Karpas-422 (cell line): ENCODE measurements around the gene PNMA6E. TPM values are rescaled to one million over a fixed set of nuclear protein-coding genes. Genes with fewer than 3 reads are reported as not detected.

ENCODE experiments used
- DNase-seq: peaks from one replicate; pipeline ENCODE4 v3.0.0-alpha.2; 2015
- H2AFZ ChIP-seq: fragments of 200-600 bp; sonication (generic); 2 replicates; pipeline ENCODE4 v1.6.1; 2014; ENCODE audit warnings: antibody characterized with exemption, low read length, mixed read lengths
- H3K27ac ChIP-seq: fragments of 200-600 bp; sonication (generic); 2 replicates; pipeline ENCODE4 v1.5.1; 2014; ENCODE audit warnings: mild to moderate bottlenecking, low read length, moderate library complexity
- H3K27me3 ChIP-seq: fragments of 200-600 bp; sonication (generic); 2 replicates; pipeline ENCODE4 v1.6.1; 2014; ENCODE audit warnings: low read length, mixed read lengths
- H3K36me3 ChIP-seq: fragments of 200-600 bp; sonication (generic); 2 replicates; pipeline ENCODE4 v1.6.1; 2014; ENCODE audit warnings: low read length, mixed read lengths; ENCODE audit not compliant: insufficient read depth
- H3K4me1 ChIP-seq: fragments of 200-600 bp; sonication (generic); 2 replicates; pipeline ENCODE4 v1.6.1; 2014; ENCODE audit warnings: mild to moderate bottlenecking, low read length, mixed read lengths
- H3K4me2 ChIP-seq: fragments of 200-600 bp; sonication (generic); 2 replicates; pipeline ENCODE4 v1.6.1; 2014; ENCODE audit warnings: low read length, low read depth, mild to moderate bottlenecking; ENCODE audit not compliant: poor library complexity, severe bottlenecking
- H3K4me3 ChIP-seq: fragments of 200-600 bp; sonication (generic); 2 replicates; pipeline ENCODE4 v1.5.1; 2014; ENCODE audit warnings: mild to moderate bottlenecking, antibody characterized with exemption, low read length, mixed read lengths
- H3K79me2 ChIP-seq: fragments of 200-600 bp; sonication (generic); 2 replicates; pipeline ENCODE4 v1.6.1; 2014; ENCODE audit warnings: mild to moderate bottlenecking, low read length, mixed read lengths
- H3K9ac ChIP-seq: fragments of 200-600 bp; sonication (generic); 2 replicates; pipeline ENCODE4 v1.6.0; 2014; ENCODE audit warnings: low read length
- H3K9me2 ChIP-seq: fragments of 200-600 bp; sonication (generic), shearing (Covaris generic); replicated peaks from 2 replicates; pipeline ENCODE4 v1.6.0; 2014; ENCODE audit warnings: mild to moderate bottlenecking, low read length, moderate library complexity; ENCODE audit not compliant: insufficient read depth
- H3K9me3 ChIP-seq: fragments of 300-700, 200-600 bp; sonication (generic); 2 replicates; pipeline ENCODE4 v1.6.1; 2014; ENCODE audit warnings: low read length, mixed read lengths
- H4K20me1 ChIP-seq: fragments of 200-600 bp; sonication (generic); 2 replicates; pipeline ENCODE4 v1.6.1; 2014; ENCODE audit warnings: mild to moderate bottlenecking, antibody characterized with exemption, low read length, low read depth; ENCODE audit not compliant: insufficient read depth
- small RNA-seq: library from RNA; depleted of rRNA; stranded (forward); fragments of <200 nt; gene quantifications from one replicate; pipeline ENCODE3, GENCODE V24; 2014
- total RNA-seq: library from RNA; depleted of rRNA; stranded (reverse); fragments of >200 nt; shearing (Covaris generic); gene quantifications from 2 replicates; pipeline ENCODE4 v1.2.3, GENCODE V29; 2014; ENCODE audit warnings: low replicate concordance; rRNA removed

PNMA6E gene
- total RNA-seq, 1 experiment from 2014 or later, result not detected

DNA sequence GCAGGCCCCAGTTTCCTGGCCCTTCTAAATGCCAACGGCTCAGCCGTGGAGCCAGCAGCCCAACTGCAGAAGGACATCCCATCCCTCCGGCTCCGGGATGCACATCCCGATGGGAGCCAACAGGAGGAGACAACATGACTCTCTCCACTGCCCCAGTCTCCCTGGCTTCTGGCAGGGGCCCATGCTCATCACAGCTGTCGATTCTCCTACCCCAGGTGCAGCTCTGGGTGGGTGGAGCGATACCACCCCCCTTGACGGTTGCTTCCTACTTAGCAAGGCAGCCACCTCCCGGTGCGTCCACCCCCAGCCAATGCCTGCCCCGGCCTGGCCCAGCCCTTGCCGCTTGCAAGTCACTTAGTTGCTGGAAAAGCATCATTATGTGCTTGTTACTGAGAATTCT lies 47.7 kb downstream of the PNMA6E start:
- no peaks in the 10 kb centered on the region for H3K9me3 ChIP-seq
- H3K9ac ChIP-seq, result no peak overlapping the region
- no peak overlapping the region for H3K4me2 ChIP-seq
- H3K4me1 ChIP-seq, result no peaks in the 10 kb centered on the region
- H3K27me3 ChIP-seq, result no peaks in the 10 kb centered on the region
- DNase-seq, result no peak
- H4K20me1 ChIP-seq, result no peaks in the 10 kb centered on the region
- no peaks in the 10 kb centered on the region for H3K79me2 ChIP-seq
- H2AFZ ChIP-seq, result no peak overlapping the region
- H3K36me3 ChIP-seq, result no peaks in the 10 kb centered on the region
- no peaks in the 10 kb centered on the region for H3K9me2 ChIP-seq
- H3K27ac ChIP-seq, result no peak overlapping the region
- H3K4me3 ChIP-seq, result no peak overlapping the region

- Histone ChIP-seq H3K36me3 (no peaks in the 10 kb centered on the region), H3K4me3 (no peak overlapping the region), H3K4me1 (no peaks in the 10 kb centered on the region), H2AFZ (no peak overlapping the region), H3K79me2 (no peaks in the 10 kb centered on the region), H3K9ac (no peak overlapping the region), H3K9me3 (no peaks in the 10 kb centered on the region), H3K4me2 (no peak overlapping the region), H3K27me3 (no peaks in the 10 kb centered on the region), H3K27ac (no peak overlapping the region), H3K9me2 (no peaks in the 10 kb centered on the region), H4K20me1 (no peaks in the 10 kb centered on the region)
- no peak for DNase-seq
Observed at GRCh38 chrX:153352858-153353257, 48.3 kb downstream of the PNMA6E start.

GRCh38 chrX:153351981-153352380 lies 49.2 kb downstream of the PNMA6E start:
- Histone ChIP-seq H3K9me3 (no peaks in the 10 kb centered on the region), H3K79me2 (no peaks in the 10 kb centered on the region), H3K9ac (no peak overlapping the region), H3K9me2 (no peaks in the 10 kb centered on the region), H3K36me3 (no peaks in the 10 kb centered on the region), H4K20me1 (no peaks in the 10 kb centered on the region), H3K4me2 (no peak overlapping the region), H2AFZ (no peak overlapping the region), H3K4me1 (no peaks in the 10 kb centered on the region), H3K27ac (no peak overlapping the region), H3K27me3 (no peaks in the 10 kb centered on the region), H3K4me3 (no peak overlapping the region)
- no peak for DNase-seq

DNA sequence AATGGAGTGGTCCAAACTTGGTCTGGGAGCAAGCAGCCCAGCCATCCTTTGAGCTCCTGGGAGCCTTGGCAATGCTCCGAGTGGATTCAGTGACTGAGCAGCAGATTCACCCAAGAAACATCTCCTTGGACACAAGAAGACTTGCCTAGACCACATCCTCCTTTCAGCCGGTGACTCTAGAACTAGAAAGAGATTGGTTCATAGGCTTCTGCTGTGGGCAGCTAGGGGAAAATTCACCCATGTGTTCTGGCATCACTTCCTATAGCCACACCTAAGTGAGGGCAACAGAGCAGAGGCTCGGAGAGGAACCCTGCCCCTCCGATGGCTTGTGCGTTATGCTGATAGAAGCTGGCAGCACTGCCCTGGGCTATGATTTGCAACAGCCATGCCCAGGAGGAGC lies 51.2 kb downstream of the PNMA6E start:
- Histone ChIP-seq H3K9me2 (no peaks in the 10 kb centered on the region), H3K4me1 (no peaks in the 10 kb centered on the region), H3K4me2 (no peak overlapping the region), H3K9me3 (no peaks in the 10 kb centered on the region), H2AFZ (no peak overlapping the region), H3K79me2 (no peaks in the 10 kb centered on the region), H3K27me3 (no peaks in the 10 kb centered on the region), H4K20me1 (no peaks in the 10 kb centered on the region), H3K36me3 (no peaks in the 10 kb centered on the region), H3K4me3 (no peak overlapping the region), H3K9ac (no peak overlapping the region), H3K27ac (no peak overlapping the region)
- DNase-seq, result no peak

GRCh38 chrX:153348421-153348820 lies 52.7 kb downstream of the PNMA6E start:
- no peaks in the 10 kb centered on the region for H3K79me2 ChIP-seq
- H4K20me1 ChIP-seq, result no peaks in the 10 kb centered on the region
- no peak overlapping the region for H2AFZ ChIP-seq
- no peaks in the 10 kb centered on the region for H3K9me3 ChIP-seq
- H3K4me1 ChIP-seq, result no peaks in the 10 kb centered on the region
- no peak overlapping the region for H3K27ac ChIP-seq
- no peak overlapping the region for H3K9ac ChIP-seq
- H3K9me2 ChIP-seq, result no peaks in the 10 kb centered on the region
- no peaks in the 10 kb centered on the region for H3K27me3 ChIP-seq
- no peak overlapping the region for H3K4me3 ChIP-seq
- H3K4me2 ChIP-seq, result no peak overlapping the region
- no peak for DNase-seq
- H3K36me3 ChIP-seq, result no peaks in the 10 kb centered on the region

GRCh38 chrX:153347530-153347929 lies 53.6 kb downstream of the PNMA6E start:
- H3K79me2 ChIP-seq, result peaks cover 4% of the 10 kb centered on the region
- H4K20me1 ChIP-seq, result no peaks in the 10 kb centered on the region
- H3K4me2 ChIP-seq, result no peak overlapping the region
- no peaks in the 10 kb centered on the region for H3K9me2 ChIP-seq
- H3K9ac ChIP-seq, result no peak overlapping the region
- H3K4me3 ChIP-seq, result no peak overlapping the region
- no peaks in the 10 kb centered on the region for H3K27me3 ChIP-seq
- H2AFZ ChIP-seq, result no peak overlapping the region
- H3K9me3 ChIP-seq, result no peaks in the 10 kb centered on the region
- DNase-seq, result no peak
- H3K27ac ChIP-seq, result no peak overlapping the region
- H3K4me1 ChIP-seq, result no peaks in the 10 kb centered on the region
- H3K36me3 ChIP-seq, result no peaks in the 10 kb centered on the region

Small RNAs within 50 kb of the gene (small RNA-seq; reads per million reads assigned to genes)
- gene AC152007.1, result not detected
- gene RN7SL667P, result not detected

Other genes starting within 250 kb of the PNMA6E start
- gene MAGEA1, start 222.1 kb downstream of the PNMA6E start, total RNA-seq, result 31.6 and 46.4 TPM in 2 replicates
- not detected in 2 replicates for gene PNMA6F, start 79.6 kb downstream of the PNMA6E start, total RNA-seq
- 15.7 and 16.6 TPM in 2 replicates for gene ZNF275, start 67.2 kb downstream of the PNMA6E start, total RNA-seq
- gene ZFP92, start 10.1 kb upstream of the PNMA6E start, total RNA-seq, result not detected in 2 replicates
- 0.30 and 1.2 TPM in 2 replicates for gene TREX2, start 44.7 kb upstream of the PNMA6E start, total RNA-seq
- 36.2 and 47.6 TPM in 2 replicates for gene HAUS7, start 69.2 kb upstream of the PNMA6E start, total RNA-seq
- gene BGN, start 93.6 kb upstream of the PNMA6E start, total RNA-seq, result not detected in 2 replicates
- gene ATP2B3, start 116.3 kb upstream of the PNMA6E start, total RNA-seq, result not detected in 2 replicates
- 29.1 and 55.4 TPM in 2 replicates for gene CCNQ, start 197.8 kb upstream of the PNMA6E start, total RNA-seq
- not detected in 2 replicates for gene DUSP9, start 245.9 kb upstream of the PNMA6E start, total RNA-seq